Neuronal stem cell (in vitro differentiated cells): ENCODE data around the gene NFIX.

ENCODE experiments used
- DNase-seq: peaks from one replicate; pipeline ENCODE4 v3.0.0-alpha.2; 2013; ENCODE audit warnings: low spot score
- H2AFZ ChIP-seq: one replicate; pipeline ENCODE4 v1.6.1; 2013; ENCODE audit warnings: mild to moderate bottlenecking, low read length, inconsistent platforms
- H2AK5ac ChIP-seq: 2 replicates; pipeline ENCODE4 v1.6.1; 2013; ENCODE audit warnings: low read depth, mild to moderate bottlenecking, inconsistent platforms, low read length, moderate library complexity, mixed read lengths
- H2BK120ac ChIP-seq: 2 replicates; pipeline ENCODE4 v1.6.1; 2013; ENCODE audit warnings: low read depth, mild to moderate bottlenecking, inconsistent platforms, low read length, moderate library complexity, mixed read lengths
- H2BK12ac ChIP-seq: one replicate; pipeline ENCODE4 v1.6.1; 2013; ENCODE audit warnings: low read length, inconsistent platforms
- H2BK15ac ChIP-seq: 2 replicates; pipeline ENCODE4 v1.6.1; 2013; ENCODE audit warnings: mild to moderate bottlenecking, low read length, inconsistent platforms, mixed read lengths
- H2BK5ac ChIP-seq: one replicate; pipeline ENCODE4 v1.6.1; 2013; ENCODE audit warnings: inconsistent platforms, mild to moderate bottlenecking, low read length, moderate library complexity
- H3K14ac ChIP-seq: one replicate; pipeline ENCODE4 v1.6.1; 2013; ENCODE audit warnings: low read length, inconsistent platforms
- H3K18ac ChIP-seq: 2 replicates; pipeline ENCODE4 v1.6.1; 2013; ENCODE audit warnings: low read length, inconsistent platforms
- H3K23ac ChIP-seq: 2 replicates; pipeline ENCODE4 v1.6.1; 2013; ENCODE audit warnings: low read depth, mild to moderate bottlenecking, mixed read lengths, low read length, inconsistent platforms; ENCODE audit not compliant: poor library complexity
- H3K27ac ChIP-seq: replicated peaks from 3 replicates; pipeline ENCODE4 v1.5.1; 2013; ENCODE audit warnings: low read length, inconsistent platforms
- H3K27me3 ChIP-seq, 3 experiments: 2 replicates each; pipeline ENCODE4 v1.6.1; 2013; ENCODE audit warnings: low read length in 3 of 3, mild to moderate bottlenecking in 2 of 3, inconsistent platforms in 1 of 3, low read depth in 1 of 3, mixed read lengths in 1 of 3, moderate library complexity in 1 of 3; ENCODE audit not compliant: control insufficient read depth in 3 of 3, insufficient read depth in 3 of 3
- H3K36me3 ChIP-seq, 2 donors: replicated peaks in 1 of 2; 2 replicates each; pipeline ENCODE4 v1.6.1; 2013; ENCODE audit warnings: low read length in 2 of 2; ENCODE audit not compliant: control insufficient read depth in 2 of 2, insufficient read depth in 2 of 2
- H3K4ac ChIP-seq: 2 replicates; pipeline ENCODE4 v1.6.1; 2013; ENCODE audit warnings: inconsistent platforms, mild to moderate bottlenecking, low read length, moderate library complexity
- H3K4me1 ChIP-seq, 2 donors: 1 replicate in 1 of 2; 2 replicates in 1 of 2; pipeline ENCODE4 v1.6.1; 2013; ENCODE audit warnings: low read length in 2 of 2, low read depth in 1 of 2; ENCODE audit not compliant: control insufficient read depth in 2 of 2, insufficient read depth in 1 of 2
- H3K4me2 ChIP-seq: one replicate; pipeline ENCODE4 v1.6.1; 2013; ENCODE audit warnings: mild to moderate bottlenecking, low read length, inconsistent platforms; ENCODE audit not compliant: insufficient read depth, poor library complexity, severe bottlenecking
- H3K4me3 ChIP-seq, 2 donors: 2 replicates each; pipeline ENCODE4 v1.5.1; 2013; ENCODE audit warnings: low read length in 2 of 2, mild to moderate bottlenecking in 2 of 2, inconsistent platforms in 1 of 2, moderate library complexity in 1 of 2
- H3K79me1 ChIP-seq: one replicate; pipeline ENCODE4 v1.6.1; 2013; ENCODE audit warnings: low read depth, mild to moderate bottlenecking, inconsistent platforms, low read length, moderate library complexity
- H3K9ac ChIP-seq: one replicate; pipeline ENCODE4 v1.6.1; 2013; ENCODE audit warnings: mild to moderate bottlenecking, low read depth, low read length, inconsistent platforms; ENCODE audit not compliant: poor library complexity
- H3K9me3 ChIP-seq, 2 donors: replicated peaks in 1 of 2; 2 replicates each; pipeline versions ENCODE3 to v1.6.1; 2013; ENCODE audit warnings: low read length in 2 of 2, mild to moderate bottlenecking in 2 of 2, inconsistent platforms in 1 of 2, low read depth in 1 of 2, mixed read lengths in 1 of 2, moderate library complexity in 1 of 2; ENCODE audit not compliant: control insufficient read depth in 2 of 2, insufficient read depth in 1 of 2
- H4K8ac ChIP-seq: one replicate; pipeline ENCODE4 v1.6.1; 2013; ENCODE audit warnings: low read depth, mild to moderate bottlenecking, inconsistent platforms, low read length, moderate library complexity
- H4K91ac ChIP-seq: one replicate; pipeline ENCODE4 v1.6.1; 2013; ENCODE audit warnings: low read length, low read depth, mild to moderate bottlenecking, inconsistent platforms; ENCODE audit not compliant: poor library complexity
- WGBS, 2 donors: extraction: QIAGEN DNeasy Blood & Tissue Kit; methylation state at CpG; one replicate each; pipeline ENCODE4 v1.1.7; 2013; ENCODE audit warnings: missing lambda C conversion rate in 2 of 2, mixed read lengths in 1 of 2; ENCODE audit not compliant: insufficient read length in 2 of 2, insufficient replicate concordance in 1 of 2; ENCODE audit errors: extremely low coverage in 2 of 2; 5-methylcytosine and 5-hydroxymethylcytosine counted together

NFIX gene

GRCh38 chr19:13087795-13088537, 92.7 kb downstream of the NFIX start:
- no peak for DNase-seq
- Histone ChIP-seq H3K23ac (no peak overlapping the region), H4K8ac (no peak overlapping the region), H4K91ac (no peak overlapping the region), H2BK5ac (no peak overlapping the region), H3K9me3 (no peaks in the 10 kb centered on the region), H3K4me3 (no peak overlapping the region), H3K79me1 (no peaks in the 10 kb centered on the region), H2AK5ac (no peak overlapping the region), H3K27me3 (peaks cover 0 to 92% (median 14%) of the 10 kb centered on the region in 3 experiments), H2BK120ac (no peak overlapping the region), H2BK12ac (no peak overlapping the region), H3K14ac (no peak overlapping the region), H3K18ac (no peak overlapping the region), H3K4ac (no peak overlapping the region), H3K4me1 (peaks cover 11 to 16% of the 10 kb centered on the region in 2 donors), H2BK15ac (no peak overlapping the region), H3K36me3 (no peaks in the 10 kb centered on the region), H3K27ac (no peak overlapping the region), H3K9ac (no peak overlapping the region), H3K4me2 (no peak overlapping the region), H2AFZ (no peak overlapping the region)
- WGBS, 2 donors, result no CpG with 5 or more reads among the region's 37 CpGs

- Histone ChIP-seq H2BK5ac (peak overlapping the region; percentile 4), H3K4me3 (no peak overlapping the region), H4K8ac (no peak overlapping the region), H3K23ac (no peak overlapping the region), H2AK5ac (peak overlapping the region; percentile 30), H3K9me3 (no peaks in the 10 kb centered on the region), H3K4me2 (no peak overlapping the region), H2BK120ac (no peak overlapping the region), H2BK12ac (peak overlapping the region; percentile 52), H4K91ac (peak overlapping the region; percentile 1), H3K27me3 (peaks cover 0 to 90% (median 19%) of the 10 kb centered on the region in 3 experiments), H3K18ac (no peak overlapping the region), H2AFZ (no peak overlapping the region), H3K4me1 (peaks cover 14 to 21% of the 10 kb centered on the region in 2 donors), H2BK15ac (no peak overlapping the region), H3K36me3 (no peaks in the 10 kb centered on the region), H3K9ac (no peak overlapping the region), H3K27ac (no peak overlapping the region), H3K14ac (no peak overlapping the region), H3K4ac (no peak overlapping the region), H3K79me1 (no peaks in the 10 kb centered on the region)
- WGBS, 2 donors, result no CpG with 5 or more reads among the region's 5 CpGs
- no peak for DNase-seq
Measured at GRCh38 chr19:13089139-13089856, 94.0 kb downstream of the NFIX start.

GRCh38 chr19:13089857-13090507, 94.7 kb downstream of the NFIX start:
- Histone ChIP-seq H2BK15ac (no peak overlapping the region), H3K27me3 (peaks cover 0 to 92% (median 25%) of the 10 kb centered on the region in 3 experiments), H2AK5ac (peak overlapping the region; percentile 30), H3K36me3 (no peaks in the 10 kb centered on the region), H3K4me2 (no peak overlapping the region), H3K23ac (peak overlapping the region; percentile 13), H2BK12ac (peak overlapping the region; percentile 52), H3K4ac (no peak overlapping the region), H2AFZ (no peak overlapping the region), H2BK120ac (no peak overlapping the region), H4K8ac (no peak overlapping the region), H2BK5ac (peak overlapping the region; percentile 4), H3K14ac (no peak overlapping the region), H3K4me1 (peaks cover 19 to 28% of the 10 kb centered on the region in 2 donors), H4K91ac (peak overlapping the region; percentile 1), H3K4me3 (no peak overlapping the region), H3K9me3 (no peaks in the 10 kb centered on the region), H3K79me1 (no peaks in the 10 kb centered on the region), H3K27ac (no peak overlapping the region), H3K9ac (peak overlapping the region; percentile 25), H3K18ac (peak overlapping the region; percentile 25)
- no peak for DNase-seq
- no CpG with 5 or more reads among the region's 12 CpGs for WGBS, 2 donors
